Stimulated activated CD8-positive, alpha-beta memory T cell treated with anti-CD3 and anti-CD28 coated beads, Interleukin-7, amount 100 ng/mL, for 4 hours (primary cell): Measurements from ENCODE around the gene STON2.
"Not testable (repeated sequence)": the region's sequence is repeated elsewhere in the genome, so short reads cannot be mapped to it uniquely, and the experiment has no call there.

Experiments used
- DNase-seq, 2 donors: peaks; one replicate each; pipeline ENCODE4 v3.0.0-alpha.2; 2020; ENCODE audit warnings: low read depth in 2 of 2

Gene STON2

DNA sequence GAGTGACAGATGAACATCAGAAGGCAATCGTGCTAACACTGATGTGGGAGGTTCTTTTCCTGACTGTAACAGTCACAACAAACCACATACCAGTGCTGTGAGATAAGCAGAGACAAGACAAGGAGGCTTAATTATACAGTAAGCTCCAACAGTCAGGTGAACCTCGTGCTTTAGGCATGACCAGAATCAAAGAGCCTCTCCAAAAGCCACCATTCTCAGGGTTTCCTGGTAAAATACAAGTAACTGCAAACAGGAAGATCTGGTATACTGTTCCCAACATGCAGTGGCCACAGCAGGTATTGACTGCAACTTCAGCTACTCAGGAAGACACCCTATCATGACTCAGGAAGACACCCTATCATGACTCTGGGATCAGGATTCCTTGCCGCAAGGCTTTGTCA lies 132.1 kb downstream of the STON2 start:
- DNase-seq: no peak

DNA sequence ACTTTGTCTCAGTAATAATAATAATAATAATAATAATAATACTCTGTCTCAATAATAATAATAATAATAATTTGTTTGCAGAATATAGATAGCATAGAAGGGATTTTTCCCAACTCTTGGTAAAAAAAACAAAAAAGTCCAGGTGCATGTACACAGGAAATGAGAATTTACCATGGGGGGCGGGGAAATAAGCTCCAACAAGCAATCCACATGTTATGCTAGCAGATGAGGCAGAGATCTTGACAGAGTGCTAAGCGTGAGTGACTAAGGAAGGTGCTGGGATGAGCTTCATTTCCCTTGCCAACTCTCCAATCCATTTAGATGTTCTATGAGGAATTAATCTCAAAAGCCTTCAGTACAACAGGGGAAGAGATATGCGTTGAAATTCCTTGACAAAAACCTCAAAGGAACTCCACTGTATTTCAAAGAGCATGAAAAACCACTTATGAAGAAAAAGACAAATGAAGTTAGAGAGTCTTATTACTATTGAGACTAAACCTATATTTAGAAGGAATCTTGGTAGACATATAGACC lies 134.4 kb downstream of the STON2 start:
- no peak for DNase-seq

DNA sequence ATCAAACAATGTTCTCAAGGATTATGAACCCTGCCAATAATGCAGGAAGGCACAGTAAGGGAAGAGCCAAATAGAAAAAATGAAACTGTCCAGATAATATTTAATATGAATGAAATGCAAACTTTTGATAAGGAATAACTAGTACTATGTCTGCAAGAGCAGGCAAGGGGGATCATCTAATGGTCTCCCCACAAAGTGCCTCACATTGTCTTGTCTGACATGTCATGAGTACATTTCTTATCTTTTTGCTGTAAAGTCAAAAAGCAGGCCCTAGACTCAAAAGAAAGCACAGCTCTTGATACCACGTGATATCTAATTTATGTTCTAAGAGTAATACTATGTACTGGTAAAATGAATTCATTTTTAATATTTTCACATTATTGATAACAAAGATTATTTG lies 135.5 kb downstream of the STON2 start:
- DNase-seq: no peak

DNA sequence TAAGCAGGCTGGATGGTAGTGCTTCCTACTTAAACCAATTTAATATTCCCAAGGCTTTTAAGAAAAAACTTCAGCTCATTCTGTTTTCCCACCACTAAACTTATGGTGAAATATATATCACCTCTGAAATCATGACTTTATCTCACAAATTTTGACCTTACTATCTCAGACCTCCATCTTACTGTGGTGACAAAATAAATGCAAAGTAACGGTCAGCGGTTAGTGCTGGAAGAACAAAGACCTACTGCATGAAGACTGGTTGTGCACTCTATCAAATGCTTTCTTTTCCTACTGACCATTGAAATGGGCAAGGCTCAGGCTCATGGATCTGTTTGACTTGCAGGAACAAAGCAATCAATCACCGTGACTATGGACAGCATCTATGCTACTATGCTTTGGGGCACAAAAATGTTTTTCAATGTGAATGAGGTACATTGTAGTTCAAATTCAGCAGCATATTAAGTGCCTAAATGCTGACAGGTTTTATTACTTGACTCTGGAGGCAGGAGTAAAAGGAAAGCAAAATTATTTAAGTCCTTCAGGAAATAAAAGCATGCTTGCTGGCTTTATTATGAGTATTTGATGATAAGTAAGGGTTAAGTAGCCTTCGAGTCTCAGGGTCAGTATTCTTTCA lies 136.2 kb downstream of the STON2 start:
- DNase-seq: no peak

DNA sequence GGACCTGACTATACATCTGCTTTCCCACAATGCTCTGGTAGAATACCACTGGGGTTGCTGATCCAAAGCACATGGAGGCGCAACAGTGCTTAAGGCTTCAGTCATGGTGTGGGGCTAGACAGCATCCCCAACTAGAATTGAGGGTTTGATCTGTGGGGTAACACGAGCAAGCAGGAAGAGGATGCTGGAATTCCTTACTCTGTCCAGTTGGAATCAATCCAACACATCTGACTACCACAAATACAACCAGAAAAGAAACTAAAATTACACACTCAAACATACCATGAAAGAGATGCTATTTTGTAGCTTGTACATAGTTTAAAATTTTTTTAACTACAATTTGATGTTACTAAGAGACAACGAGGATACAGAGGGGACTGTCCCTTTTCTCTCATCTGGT lies 138.9 kb downstream of the STON2 start:
- no peak for DNase-seq

DNA sequence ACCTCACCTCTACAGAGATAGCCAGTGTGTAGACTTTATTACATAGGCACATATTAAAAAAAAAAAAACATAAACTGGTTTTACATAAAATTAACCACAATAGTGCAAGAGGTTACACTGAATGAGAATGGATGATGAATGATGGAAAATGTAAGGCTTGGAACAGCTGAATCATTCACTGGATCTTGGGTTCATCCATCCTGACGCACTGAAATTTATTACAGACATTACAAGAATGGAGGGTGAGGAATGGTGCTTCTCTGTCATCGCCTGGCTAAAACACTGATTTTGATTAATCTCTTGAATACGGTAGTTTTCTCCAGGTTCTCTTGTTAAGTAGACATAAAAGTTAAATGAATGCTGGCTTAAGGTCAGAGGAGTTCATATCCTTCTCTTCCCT lies 139.4 kb downstream of the STON2 start:
- DNase-seq: no peak

DNA sequence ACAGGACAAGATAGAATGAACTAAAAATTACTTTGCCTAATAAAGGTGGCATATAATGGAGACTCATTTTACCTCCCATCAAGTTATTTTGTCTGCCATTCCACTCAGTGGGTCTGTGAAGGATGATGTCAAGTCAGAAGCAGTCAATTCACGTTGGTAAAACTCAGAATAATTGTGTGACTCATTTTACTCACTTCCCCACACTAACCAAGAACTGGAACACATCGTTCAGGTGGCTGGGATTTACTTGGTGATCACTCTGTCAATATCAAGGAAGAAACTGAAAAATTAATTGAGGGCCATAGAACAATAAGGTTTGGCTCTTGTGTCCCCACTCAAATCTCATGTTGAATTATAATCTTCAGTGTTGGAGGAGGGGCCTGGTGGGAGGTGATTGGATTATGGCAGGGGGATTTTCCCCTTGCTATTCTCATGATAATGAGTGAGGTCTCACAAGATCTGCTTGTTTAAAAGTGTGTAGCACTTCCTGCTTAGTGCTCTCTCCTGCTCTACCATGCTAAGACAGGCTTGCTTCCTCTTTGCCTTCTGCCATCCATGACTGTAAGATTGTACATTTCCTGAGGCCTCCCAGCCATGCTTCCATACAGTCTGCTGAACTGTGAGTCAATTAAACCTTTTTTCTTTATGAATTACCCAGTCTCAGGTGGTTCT lies 143.7 kb downstream of the STON2 start:
- DNase-seq: no peak

DNA sequence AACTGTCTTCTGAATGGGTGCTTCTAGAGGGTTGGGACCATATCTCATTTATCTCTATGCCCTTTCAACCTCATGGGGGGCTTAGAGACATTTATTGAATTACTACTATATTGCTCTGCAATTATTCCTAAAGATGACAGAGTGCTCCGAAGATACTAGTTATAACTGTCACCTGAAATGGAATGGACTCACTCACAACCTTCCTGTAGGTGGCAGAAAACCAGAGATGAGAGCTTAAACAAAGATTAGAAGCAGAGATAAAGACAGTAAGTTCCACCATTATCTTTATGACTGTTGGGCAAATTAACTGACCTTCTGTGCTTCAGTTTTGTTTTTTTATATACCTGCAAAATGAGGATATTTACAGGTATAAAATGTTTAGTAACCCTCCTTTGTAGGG lies 147.8 kb downstream of the STON2 start:
- no peak for DNase-seq

DNA sequence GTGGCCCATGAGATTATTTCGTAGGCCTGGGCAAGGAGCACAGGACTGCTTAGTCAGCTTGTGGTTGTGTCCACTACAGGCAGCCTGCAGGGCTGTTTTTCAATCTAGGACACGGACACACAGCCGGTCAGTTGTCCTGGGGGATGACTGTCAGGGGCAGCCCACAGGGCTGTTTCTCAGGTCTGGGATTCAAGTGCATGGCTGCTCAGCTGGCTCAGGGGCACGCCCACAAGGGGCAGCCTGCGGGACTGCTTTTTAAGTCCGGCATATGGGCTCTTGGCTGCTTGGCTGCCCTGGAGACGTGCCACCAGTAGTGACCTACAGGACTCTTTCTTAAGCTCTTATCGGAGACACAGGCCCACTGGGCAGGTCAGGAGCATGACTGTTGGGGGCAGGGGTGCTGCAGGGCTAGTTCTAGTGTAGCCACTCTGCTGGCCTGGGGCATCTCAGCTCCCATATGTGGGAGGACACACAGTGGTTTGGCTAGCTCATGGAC lies 152.8 kb downstream of the STON2 start:
- DNase-seq: no peak

DNA sequence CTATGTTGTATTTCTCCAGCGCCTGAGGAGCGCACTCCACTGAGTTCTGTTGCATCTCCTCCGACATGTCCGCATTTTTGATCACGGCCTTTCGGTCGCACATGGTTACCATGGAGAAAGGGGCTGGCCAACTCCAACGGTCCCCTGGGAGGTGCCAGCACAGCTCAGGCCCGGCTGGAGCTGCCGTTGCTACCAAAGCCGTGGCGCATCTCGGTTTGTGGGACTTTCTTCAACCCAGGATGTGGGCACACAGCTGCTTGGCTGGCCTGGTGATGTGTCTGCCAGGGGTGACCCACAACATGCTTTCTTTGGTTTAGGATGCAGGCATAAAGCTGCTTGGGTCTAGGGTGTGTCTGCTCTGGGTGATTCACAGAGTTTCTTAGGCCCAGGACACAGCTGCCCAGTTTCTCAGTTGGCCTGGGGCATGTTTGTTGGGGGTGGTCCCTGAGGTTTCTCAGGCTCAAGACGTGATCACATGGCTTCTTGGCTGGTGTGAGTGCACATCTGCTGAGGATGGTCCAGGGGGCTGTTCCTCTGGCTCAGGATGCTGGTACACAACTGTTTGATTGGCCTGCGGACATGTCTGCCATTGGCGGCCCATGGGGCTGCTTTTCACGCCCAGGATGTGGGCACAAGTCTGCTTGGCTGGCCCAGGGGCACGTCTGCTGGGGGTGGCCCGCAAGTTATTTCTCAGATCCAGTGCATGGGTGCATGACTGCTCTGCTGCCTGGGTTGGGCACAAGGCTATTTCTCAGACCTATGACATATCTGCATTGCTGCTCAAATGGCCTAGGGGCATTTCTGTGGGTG lies 153.5 kb downstream of the STON2 start:
- DNase-seq: no peak

DNA sequence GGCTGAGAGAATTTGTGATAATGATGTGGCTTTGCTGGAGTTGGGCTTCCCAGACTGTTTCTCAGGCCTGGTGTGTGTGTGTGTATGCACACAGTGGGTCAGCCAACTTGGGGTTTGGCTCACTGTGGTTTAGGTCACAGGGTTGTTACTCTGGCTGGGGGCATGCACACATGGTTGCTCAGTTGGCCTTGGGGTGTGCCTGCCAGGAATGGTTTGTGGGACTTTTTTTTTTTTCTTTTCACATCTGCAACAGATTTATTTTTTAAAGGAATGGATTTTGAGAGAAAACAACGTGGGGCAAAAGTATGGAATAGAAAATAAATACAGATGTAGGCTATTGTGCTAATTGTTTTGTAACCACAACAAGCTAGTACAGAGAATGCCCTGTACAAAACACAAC lies 154.4 kb downstream of the STON2 start:
- DNase-seq: no peak

DNA sequence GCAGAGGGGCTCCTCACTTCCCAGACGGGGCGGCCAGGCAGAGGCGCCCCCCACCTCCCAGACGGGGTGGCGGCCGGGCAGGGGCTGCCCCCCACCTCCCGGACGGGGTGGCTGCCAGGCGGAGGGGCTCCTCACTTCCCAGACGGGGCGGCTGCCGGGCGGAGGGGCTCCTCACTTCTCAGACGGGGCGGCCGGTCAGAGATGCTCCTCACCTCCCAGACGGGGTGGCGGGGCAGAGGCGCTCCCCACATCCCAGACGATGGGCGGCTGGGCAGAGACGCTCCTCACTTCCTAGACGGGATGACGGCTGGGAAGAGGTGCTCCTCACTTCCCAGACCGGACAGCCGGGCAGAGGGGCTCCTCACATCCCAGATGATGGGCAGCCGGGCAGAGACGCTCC lies 155.7 kb downstream of the STON2 start:
- not testable (repeated sequence) for DNase-seq

DNA sequence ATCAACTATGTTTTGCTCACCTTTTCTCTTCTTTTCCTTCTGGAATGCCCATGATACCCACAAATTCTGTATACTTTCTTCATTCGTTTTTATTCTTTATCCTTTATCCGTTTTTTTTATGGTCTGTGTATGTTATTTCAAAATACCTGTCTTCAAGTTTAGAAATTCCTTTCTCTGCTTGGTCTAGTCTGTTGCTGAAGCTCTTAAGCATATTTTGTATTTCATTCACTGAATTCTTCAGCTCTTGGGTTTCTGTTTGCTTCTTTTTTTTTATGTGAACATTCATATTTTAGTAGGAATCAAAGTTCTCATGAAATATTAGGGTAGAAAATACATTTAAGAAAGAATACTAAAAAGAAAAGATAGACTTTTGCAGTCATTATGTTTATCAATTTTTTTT lies 156.6 kb downstream of the STON2 start:
- no peak for DNase-seq

DNA sequence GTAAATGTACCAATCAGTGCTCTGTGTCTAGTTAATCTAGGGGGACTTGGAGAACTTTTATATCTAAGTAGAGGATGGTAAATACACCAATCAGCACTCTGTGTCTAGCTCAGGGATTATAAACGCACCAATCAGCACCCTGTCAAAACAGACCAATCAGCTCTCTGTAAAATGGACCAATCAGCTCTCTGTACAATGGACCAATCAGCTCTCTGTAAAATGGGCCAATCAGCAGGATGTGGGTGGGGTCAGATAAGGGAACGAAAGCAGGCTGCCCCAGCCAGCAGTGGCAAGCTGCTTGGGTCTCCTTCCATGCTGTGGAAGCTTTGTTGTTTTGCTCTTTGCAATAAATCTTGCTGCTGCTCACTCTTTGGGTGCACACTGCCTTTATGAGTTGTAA lies 163.3 kb downstream of the STON2 start:
- DNase-seq: not testable (repeated sequence)

DNA sequence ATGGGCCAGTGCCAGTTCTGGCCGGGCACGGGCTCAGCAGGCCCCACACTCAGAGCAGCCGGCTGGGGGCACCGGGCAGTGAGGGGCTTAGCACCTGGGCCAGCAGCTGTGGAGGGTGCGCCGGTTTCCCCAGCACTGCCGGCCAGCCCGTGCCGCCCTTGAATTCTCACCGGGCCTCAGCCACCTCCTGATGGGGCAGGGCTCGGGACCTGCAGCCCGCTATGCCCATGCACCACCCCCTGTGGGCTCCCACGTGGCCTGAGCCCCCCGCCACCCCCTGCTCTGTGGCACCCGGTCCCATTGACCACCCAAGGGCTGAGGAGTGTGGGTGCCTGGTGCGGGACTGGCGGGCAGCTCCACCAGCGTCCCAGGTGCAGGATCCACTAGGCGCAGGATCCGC lies 164.0 kb downstream of the STON2 start:
- DNase-seq: no peak

DNA sequence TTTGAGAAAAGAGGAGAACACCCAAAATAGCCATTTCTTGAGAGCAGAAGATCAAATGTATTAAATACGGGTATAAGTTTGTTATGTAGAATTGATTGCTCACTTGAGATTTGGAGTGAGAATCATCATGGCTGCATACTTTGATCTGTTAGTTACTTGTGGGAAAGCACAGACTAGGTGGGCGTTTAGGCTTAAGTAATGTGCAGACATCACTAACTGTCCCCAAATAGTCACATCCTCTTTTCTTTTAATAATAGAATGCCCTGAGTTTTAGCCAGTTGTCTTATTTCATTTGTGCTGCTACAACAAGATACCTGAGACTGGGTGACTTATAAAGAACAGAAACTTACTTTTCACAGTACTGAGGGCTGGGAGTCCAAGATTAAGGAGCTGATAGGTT lies 165.0 kb downstream of the STON2 start:
- no peak for DNase-seq

DNA sequence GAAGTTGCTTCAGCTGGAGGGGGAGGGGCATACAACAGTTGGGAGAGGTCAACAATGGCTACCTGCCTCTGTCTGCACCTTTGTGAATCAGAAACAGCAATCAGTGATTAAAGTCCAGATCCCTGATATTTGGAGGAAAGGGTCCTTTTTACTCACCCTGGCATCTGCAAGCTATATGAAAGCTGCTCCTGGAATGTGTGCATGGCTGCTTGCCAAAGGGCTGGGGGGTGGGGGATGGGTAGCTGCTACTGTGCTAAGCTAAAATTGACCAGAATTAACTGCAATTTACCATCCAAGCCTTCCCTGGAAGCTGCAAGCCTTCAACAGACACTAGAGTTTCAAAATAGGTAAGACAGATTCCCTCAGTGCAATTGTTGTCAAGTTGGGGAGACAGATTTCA lies 165.8 kb downstream of the STON2 start:
- no peak for DNase-seq

DNA sequence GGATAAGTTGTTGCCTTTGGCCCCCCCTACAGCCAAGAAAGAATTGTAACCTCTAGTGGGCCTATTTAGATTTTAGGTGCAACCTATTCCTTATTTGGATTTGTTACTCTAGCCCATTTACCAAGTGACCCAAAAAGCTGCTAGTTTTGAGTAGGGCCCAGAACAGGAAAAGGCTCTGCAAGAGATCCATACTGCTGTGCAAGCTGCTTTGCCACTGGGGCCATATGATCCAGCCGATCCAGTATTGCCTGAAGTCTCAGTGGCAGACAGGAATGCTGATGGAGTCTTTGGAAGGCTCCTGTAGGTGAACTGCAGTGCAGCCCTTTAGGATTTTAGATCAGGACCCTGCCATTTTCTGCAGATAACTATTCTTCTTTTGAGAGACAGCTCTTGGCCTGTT lies 166.5 kb downstream of the STON2 start:
- DNase-seq: no peak

DNA sequence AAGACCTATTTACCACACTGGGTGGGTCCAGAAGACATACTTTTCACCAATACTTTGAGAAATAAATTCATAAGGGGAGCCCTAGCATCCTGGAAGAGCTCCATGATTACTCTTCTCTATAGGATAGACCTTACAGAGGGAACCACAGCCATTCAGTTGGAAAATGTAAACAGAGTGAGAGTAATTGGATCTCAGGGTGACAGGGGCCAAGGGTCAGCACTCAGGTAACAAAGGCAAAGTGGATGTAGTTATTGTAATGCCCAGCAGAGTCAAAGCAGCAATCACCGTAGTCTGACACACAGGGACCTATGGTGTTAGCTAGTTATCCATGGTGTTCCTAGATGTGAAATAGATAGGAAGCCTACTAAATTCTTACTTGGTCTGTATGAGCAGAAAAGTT lies 168.6 kb downstream of the STON2 start:
- DNase-seq: no peak

DNA sequence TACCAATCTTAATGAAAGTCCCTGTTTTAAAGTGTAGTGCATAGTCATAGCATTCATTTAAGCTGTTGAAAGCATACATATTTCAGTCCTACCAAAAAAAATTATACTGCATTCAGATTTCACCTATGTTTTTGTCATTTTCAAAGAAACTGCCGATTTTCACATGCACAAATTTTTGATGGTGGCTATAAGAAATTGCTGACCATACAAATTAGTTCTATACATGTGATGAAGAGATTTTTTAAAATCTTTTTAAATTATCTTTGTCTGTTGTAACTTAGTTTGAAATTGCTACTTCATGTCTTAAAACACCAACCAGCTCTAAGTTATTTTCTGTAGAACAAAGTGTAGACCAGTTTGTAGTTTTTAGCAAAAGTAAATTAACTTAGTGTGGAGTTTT lies 175.9 kb downstream of the STON2 start:
- DNase-seq: no peak

DNA sequence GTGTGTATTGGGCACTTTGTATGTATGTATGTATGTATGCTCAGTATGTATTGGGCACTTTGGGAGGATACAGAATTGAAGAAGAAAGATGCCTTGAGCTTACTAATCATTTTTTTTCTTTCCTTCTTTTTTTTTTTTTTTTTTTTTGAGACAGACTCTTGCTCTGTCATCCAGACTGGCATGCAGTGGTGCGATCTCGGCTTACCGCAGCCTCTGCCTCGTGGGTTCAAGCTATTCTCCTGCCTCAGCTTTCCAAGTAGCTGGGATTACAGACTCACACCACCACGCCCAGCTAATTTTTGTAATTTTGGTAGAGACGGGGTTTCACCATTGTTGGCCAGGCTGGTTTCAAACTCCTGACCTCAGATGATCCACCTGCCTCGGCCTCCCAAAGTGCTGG lies 176.3 kb downstream of the STON2 start:
- not testable (repeated sequence) for DNase-seq

DNA sequence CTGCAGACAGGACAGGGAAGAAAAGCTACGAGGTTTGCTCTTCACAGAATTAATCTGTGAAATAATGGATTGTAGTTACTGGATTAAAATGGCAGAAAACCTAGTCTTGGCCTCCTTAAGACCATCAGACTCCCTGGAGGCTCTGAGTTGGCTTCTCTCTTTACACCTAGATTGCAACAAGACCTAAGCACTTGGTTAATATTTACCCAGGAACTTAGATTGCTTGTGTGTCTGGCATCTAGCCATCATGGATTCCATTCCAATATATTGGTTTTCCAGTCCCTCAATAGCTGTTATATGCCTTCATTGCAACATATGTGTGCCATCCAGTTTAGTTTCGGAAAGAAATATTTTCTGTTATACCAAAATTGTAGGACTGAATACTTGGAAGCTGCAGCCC lies 177.4 kb downstream of the STON2 start:
- DNase-seq: no peak

DNA sequence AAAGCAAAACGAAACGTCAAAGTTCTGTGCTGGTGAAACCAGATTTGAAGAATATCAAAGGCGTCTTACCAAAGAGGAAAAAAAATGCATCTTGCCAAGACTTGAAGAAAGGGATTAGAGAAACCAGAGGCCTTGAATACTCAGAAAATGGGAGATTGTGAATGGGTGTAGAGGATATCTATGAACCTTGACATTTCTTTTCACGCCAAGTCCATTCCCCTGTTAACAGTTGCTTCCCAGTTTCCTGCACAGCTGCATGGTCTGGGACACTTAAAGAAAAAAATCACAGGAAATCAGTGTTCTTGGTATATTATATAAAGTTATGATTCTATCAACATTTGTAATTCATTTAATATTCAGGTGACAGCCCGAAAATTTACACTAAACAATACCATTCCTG lies 178.0 kb downstream of the STON2 start:
- DNase-seq: no peak
